GM23248 (cell line): ENCODE measurements around the gene MCHR2. TPM values are rescaled to one million over a fixed set of nuclear protein-coding genes. Genes with fewer than 3 reads are reported as not detected.

Experiments
- DNase-seq: peaks from one replicate; pipeline ENCODE4 v3.0.0-alpha.2; 2015
- H2AFZ ChIP-seq: fragments of 200-600 bp; sonication (generic); 2 replicates; pipeline ENCODE4 v1.6.1; 2016; ENCODE audit warnings: antibody characterized with exemption
- H3F3A ChIP-seq: fragments of 200-600 bp; sonication (generic); 2 replicates; pipeline ENCODE4 v1.6.1; 2016; ENCODE audit warnings: mild to moderate bottlenecking, antibody characterized with exemption, mixed run types; ENCODE audit not compliant: insufficient read depth
- H3K27ac ChIP-seq: fragments of 200-600 bp; sonication (generic); 2 replicates; pipeline ENCODE4 v1.5.1; 2016; ENCODE audit warnings: mild to moderate bottlenecking
- H3K27me3 ChIP-seq: fragments of 200-600 bp; sonication (generic); replicated peaks from 2 replicates; pipeline ENCODE4 v1.6.1; 2016; ENCODE audit warnings: mild to moderate bottlenecking; ENCODE audit not compliant: insufficient read depth
- H3K36me3 ChIP-seq: fragments of 200-600 bp; sonication (generic); 2 replicates; pipeline ENCODE4 v1.6.1; 2016; ENCODE audit warnings: low read depth, mild to moderate bottlenecking
- H3K4me1 ChIP-seq: fragments of 200-600 bp; sonication (generic); 2 replicates; pipeline ENCODE4 v1.6.1; 2016; ENCODE audit warnings: mild to moderate bottlenecking; ENCODE audit not compliant: insufficient read depth
- H3K4me2 ChIP-seq: fragments of 200-600 bp; sonication (generic); one replicate; pipeline ENCODE4 v1.6.1; 2016; ENCODE audit warnings: mild to moderate bottlenecking; ENCODE audit not compliant: unreplicated experiment
- H3K4me3 ChIP-seq: fragments of 200-600 bp; sonication (generic); 2 replicates; pipeline ENCODE4 v1.5.1; 2016; ENCODE audit warnings: mild to moderate bottlenecking
- H3K79me2 ChIP-seq: fragments of 200-600 bp; sonication (generic); 2 replicates; pipeline ENCODE4 v1.6.1; 2016; ENCODE audit warnings: mild to moderate bottlenecking; ENCODE audit not compliant: insufficient read depth
- H3K9ac ChIP-seq: fragments of 200-600 bp; sonication (generic); 2 replicates; pipeline ENCODE4 v1.6.1; 2016; ENCODE audit warnings: mild to moderate bottlenecking
- H3K9me2 ChIP-seq: fragments of 200-600 bp; sonication (generic); 2 replicates; pipeline ENCODE4 v1.6.1; 2016; ENCODE audit warnings: mixed run types, mild to moderate bottlenecking, moderate library complexity; ENCODE audit not compliant: insufficient read depth
- H3K9me3 ChIP-seq: fragments of 200-600 bp; sonication (generic); one replicate; pipeline ENCODE4 v1.6.1; 2017; ENCODE audit warnings: low read depth
- H4K20me1 ChIP-seq: fragments of 200-600 bp; sonication (generic); 2 replicates; pipeline ENCODE4 v1.6.0; 2016; ENCODE audit not compliant: insufficient read depth
- EZH2 ChIP-seq: fragments of 200-600 bp; sonication (generic); IDR thresholded peaks from 2 replicates; pipeline ENCODE4 v1.6.1; 2018; ENCODE audit warnings: antibody characterized with exemption, mild to moderate bottlenecking; ENCODE audit not compliant: insufficient read depth, poor library complexity, severe bottlenecking
- EZH2phosphoT487 ChIP-seq: fragments of 200-600 bp; sonication (generic); IDR thresholded peaks from 2 replicates; pipeline ENCODE4 v1.6.1; 2018; ENCODE audit warnings: antibody characterized with exemption, moderate library complexity, mild to moderate bottlenecking, low read depth; ENCODE audit not compliant: insufficient read depth
- WGBS, 2 experiments: methylation state at CpG; one replicate each; pipeline ENCODE4 v1.1.6; 2015 to 2017; ENCODE audit warnings: low lambda C conversion rate in 2 of 2, low coverage in 1 of 2; ENCODE audit errors: missing lambda C conversion rate in 2 of 2; 5-methylcytosine and 5-hydroxymethylcytosine counted together
- in situ Hi-C: fragments of 300-500 bp; cut with MboI; formaldehyde crosslinking; loops from 2 replicates; pipeline ENCODE4 v1.15.0; 2020
- polyA plus RNA-seq: library from polyadenylated mRNA; unstranded; fragments of >200 nt; fragmentation: Nextera tagmentation; extraction: Ambion mirVana; gene quantifications from 2 replicates; pipeline ENCODE4 v1.2.1, GENCODE V29; 2016
- total RNA-seq: library from RNA; depleted of rRNA; stranded (reverse); fragments of >200 nt; shearing (Covaris generic); gene quantifications from 2 replicates; pipeline ENCODE4 v1.2.3, GENCODE V29; 2014

MCHR2 gene
- total and polyA plus RNA-seq, 2 experiments from 2014 or later, result not detected

GRCh38 chr6:99894815-99895214 lies 99.2 kb downstream of the MCHR2 start:
- TF ChIP-seq EZH2phosphoT487 (no peak), EZH2 (no peak)
- H4K20me1 ChIP-seq, result no peaks in the 10 kb centered on the region
- H3K36me3 ChIP-seq, result no peaks in the 10 kb centered on the region
- no peaks in the 10 kb centered on the region for H3F3A ChIP-seq
- H3K27ac ChIP-seq, result no peak overlapping the region
- H2AFZ ChIP-seq, result no peak overlapping the region
- WGBS, 2 experiments, result 57 to 74% methylated on average over 3 of the region's 3 CpGs
- in situ Hi-C loops, result loop anchor here (10.0 kb wide), 1 partner anchor 200 kb away; no protein-coding TSS in a partner anchor
- DNase-seq, result no peak
- H3K27me3 ChIP-seq, result peaks cover 14% of the 10 kb centered on the region
- no peak overlapping the region for H3K4me3 ChIP-seq
- H3K9me3 ChIP-seq, result no peaks in the 10 kb centered on the region
- H3K9ac ChIP-seq, result no peak overlapping the region
- no peaks in the 10 kb centered on the region for H3K9me2 ChIP-seq
- H3K4me1 ChIP-seq, result no peaks in the 10 kb centered on the region
- H3K4me2 ChIP-seq, result no peak overlapping the region
- no peaks in the 10 kb centered on the region for H3K79me2 ChIP-seq

- DNase-seq, result no peak
These were observed 107.0 kb downstream of the MCHR2 start for GRCh38 chr6:99887066-99887465.

GRCh38 chr6:99885051-99885450 lies 109.0 kb downstream of the MCHR2 start:
- Histone ChIP-seq H3K79me2 (no peaks in the 10 kb centered on the region), H3K4me3 (no peak overlapping the region), H3K4me1 (no peaks in the 10 kb centered on the region), H3K27me3 (peaks cover 5% of the 10 kb centered on the region; the same call in 1 of the 2 replicates), H3K9me3 (no peaks in the 10 kb centered on the region), H3K4me2 (no peak overlapping the region), H3K36me3 (no peaks in the 10 kb centered on the region), H3K9ac (no peak overlapping the region), H4K20me1 (no peaks in the 10 kb centered on the region), H3K9me2 (no peaks in the 10 kb centered on the region), H3F3A (no peaks in the 10 kb centered on the region), H3K27ac (no peak overlapping the region), H2AFZ (no peak overlapping the region)
- in situ Hi-C loops, result no loop called here
- no peak for DNase-seq
- 65 to 77% methylated on average over 3 of the region's 3 CpGs for WGBS, 2 experiments
- TF ChIP-seq EZH2phosphoT487 (no peak), EZH2 (no peak)

More at GRCh38 chr6:99887066-99887465, 107.0 kb downstream of the MCHR2 start:
- no peaks in the 10 kb centered on the region for H3K36me3 ChIP-seq
- H3K9me3 ChIP-seq, result no peaks in the 10 kb centered on the region
- in situ Hi-C loops, result no loop called here
- H3K27ac ChIP-seq, result no peak overlapping the region
- no peaks in the 10 kb centered on the region for H3F3A ChIP-seq
- no peak overlapping the region for H3K4me3 ChIP-seq
- H3K4me2 ChIP-seq, result no peak overlapping the region
- no peaks in the 10 kb centered on the region for H3K9me2 ChIP-seq
- H3K27me3 ChIP-seq, result peaks cover 7% of the 10 kb centered on the region; the same call in 1 of the 2 replicates
- H3K79me2 ChIP-seq, result no peaks in the 10 kb centered on the region
- H3K9ac ChIP-seq, result no peak overlapping the region
- no peaks in the 10 kb centered on the region for H3K4me1 ChIP-seq
- H4K20me1 ChIP-seq, result no peaks in the 10 kb centered on the region
- no peak overlapping the region for H2AFZ ChIP-seq
- TF ChIP-seq EZH2phosphoT487 (no peak), EZH2 (no peak)

GRCh38 chr6:99882128-99882702 lies 111.8 kb downstream of the MCHR2 start:
- DNase-seq, result no peak
- Histone ChIP-seq H3K4me1 (no peaks in the 10 kb centered on the region), H3K4me3 (no peak overlapping the region), H2AFZ (no peak overlapping the region), H4K20me1 (no peaks in the 10 kb centered on the region), H3K9ac (no peak overlapping the region), H3K36me3 (no peaks in the 10 kb centered on the region), H3K9me3 (no peaks in the 10 kb centered on the region), H3K27ac (no peak overlapping the region), H3K9me2 (no peaks in the 10 kb centered on the region), H3K79me2 (no peaks in the 10 kb centered on the region), H3K27me3 (0 out of 2 replicates have a peak, but pooled peaks cover 6% of the 10 kb centered on the region), H3F3A (no peaks in the 10 kb centered on the region), H3K4me2 (no peak overlapping the region)
- TF ChIP-seq EZH2 (no peak), EZH2phosphoT487 (no peak)
- in situ Hi-C loops, result no loop called here
- 69 to 70% methylated on average over 4 of the region's 4 CpGs for WGBS, 2 experiments
